Body of pancreas (tissue), 4 donors: Measurements from ENCODE around the gene TLR9.

Source experiments
- POLR2A ChIP-seq, 3 donors: fragments of 450-650 bp; IDR thresholded peaks; one replicate each; pipeline ENCODE4 v1.6.1; 2016; ENCODE audit warnings: antibody characterized with exemption in 3 of 3, mild to moderate bottlenecking in 2 of 3
- TF ChIP-seq, protein P1 (sequence below), 7 experiments: fragments of 450-650 bp in 4 of 7; fragments of 200-600 bp in 3 of 7; sonication (generic) in 3 of 7; IDR thresholded peaks; one replicate each; pipeline ENCODE4 v1.5.1; 2016 to 2019; ENCODE audit warnings: antibody characterized with exemption in 7 of 7

DNA sequence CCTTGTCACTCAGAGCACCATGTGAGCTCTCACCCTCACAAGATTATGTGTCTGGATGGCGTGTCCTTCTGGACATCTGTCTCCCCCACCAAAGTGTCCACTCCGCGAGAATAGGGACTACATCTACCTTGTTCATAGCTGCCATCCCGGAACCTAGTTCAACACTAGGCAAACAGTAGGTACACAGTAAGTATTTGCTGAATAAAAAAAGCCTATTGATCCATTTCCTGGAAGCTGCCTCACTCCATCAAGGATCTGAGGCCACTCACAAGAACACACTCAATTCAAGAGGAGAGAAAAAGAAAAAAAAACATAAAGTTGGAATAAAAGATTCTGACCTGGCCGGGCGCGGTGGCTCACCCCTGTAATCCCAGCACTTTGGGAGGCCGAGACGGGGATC lies 38.7 kb downstream of the TLR9 start:
- TF ChIP-seq, protein P1, sequence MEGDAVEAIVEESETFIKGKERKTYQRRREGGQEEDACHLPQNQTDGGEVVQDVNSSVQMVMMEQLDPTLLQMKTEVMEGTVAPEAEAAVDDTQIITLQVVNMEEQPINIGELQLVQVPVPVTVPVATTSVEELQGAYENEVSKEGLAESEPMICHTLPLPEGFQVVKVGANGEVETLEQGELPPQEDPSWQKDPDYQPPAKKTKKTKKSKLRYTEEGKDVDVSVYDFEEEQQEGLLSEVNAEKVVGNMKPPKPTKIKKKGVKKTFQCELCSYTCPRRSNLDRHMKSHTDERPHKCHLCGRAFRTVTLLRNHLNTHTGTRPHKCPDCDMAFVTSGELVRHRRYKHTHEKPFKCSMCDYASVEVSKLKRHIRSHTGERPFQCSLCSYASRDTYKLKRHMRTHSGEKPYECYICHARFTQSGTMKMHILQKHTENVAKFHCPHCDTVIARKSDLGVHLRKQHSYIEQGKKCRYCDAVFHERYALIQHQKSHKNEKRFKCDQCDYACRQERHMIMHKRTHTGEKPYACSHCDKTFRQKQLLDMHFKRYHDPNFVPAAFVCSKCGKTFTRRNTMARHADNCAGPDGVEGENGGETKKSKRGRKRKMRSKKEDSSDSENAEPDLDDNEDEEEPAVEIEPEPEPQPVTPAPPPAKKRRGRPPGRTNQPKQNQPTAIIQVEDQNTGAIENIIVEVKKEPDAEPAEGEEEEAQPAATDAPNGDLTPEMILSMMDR (IDR thresholded peaks at IDR 0.05) = no peak
- TF ChIP-seq POLR2A (IDR thresholded peaks at IDR 0.05) = no peak
